ENCODE data around the gene DNAAF5.
"Not testable (repeated sequence)": the region's sequence is repeated elsewhere in the genome, so short reads cannot be mapped to it uniquely, and the experiment has no call there.

The DNAAF5 gene

DNA sequence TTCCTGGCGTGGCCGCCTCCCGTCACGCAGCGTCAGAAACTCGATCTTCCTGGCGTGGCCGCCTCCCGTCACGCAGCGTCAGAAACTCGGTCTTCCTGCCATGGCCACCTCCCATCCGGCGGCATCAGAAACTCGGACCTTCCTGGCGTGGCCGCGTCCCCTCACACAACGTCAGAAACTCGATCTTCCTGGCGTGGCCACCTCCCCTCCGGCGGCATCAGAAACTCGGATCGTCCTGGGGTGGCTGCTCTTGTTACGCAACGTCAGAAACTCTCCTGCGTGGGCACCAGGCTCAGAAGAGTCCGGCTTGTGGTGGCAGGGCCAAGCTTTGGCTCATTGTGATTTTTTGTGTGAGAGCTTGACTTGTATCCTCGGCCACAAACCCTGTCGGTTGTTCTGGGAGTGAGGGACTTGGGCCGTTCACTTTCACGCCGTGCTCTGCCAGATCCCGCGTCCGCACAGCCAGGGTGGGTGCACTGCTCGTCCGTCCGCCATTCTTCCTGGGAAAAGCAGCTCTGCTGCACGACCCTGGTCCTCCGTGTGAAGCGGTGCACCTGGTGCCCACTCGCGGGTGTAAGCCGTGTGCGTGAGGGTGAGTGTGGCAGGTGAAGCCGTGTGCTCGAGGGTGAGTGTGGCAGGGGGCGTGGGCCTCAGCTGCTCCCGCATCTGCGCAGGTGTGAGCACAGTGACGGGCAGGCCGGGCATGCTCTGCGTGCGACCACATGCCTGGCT, 56.4 kb downstream of the DNAAF5 start:
- no peak for DNase-seq (ENCODE audit: low read depth)

DNA sequence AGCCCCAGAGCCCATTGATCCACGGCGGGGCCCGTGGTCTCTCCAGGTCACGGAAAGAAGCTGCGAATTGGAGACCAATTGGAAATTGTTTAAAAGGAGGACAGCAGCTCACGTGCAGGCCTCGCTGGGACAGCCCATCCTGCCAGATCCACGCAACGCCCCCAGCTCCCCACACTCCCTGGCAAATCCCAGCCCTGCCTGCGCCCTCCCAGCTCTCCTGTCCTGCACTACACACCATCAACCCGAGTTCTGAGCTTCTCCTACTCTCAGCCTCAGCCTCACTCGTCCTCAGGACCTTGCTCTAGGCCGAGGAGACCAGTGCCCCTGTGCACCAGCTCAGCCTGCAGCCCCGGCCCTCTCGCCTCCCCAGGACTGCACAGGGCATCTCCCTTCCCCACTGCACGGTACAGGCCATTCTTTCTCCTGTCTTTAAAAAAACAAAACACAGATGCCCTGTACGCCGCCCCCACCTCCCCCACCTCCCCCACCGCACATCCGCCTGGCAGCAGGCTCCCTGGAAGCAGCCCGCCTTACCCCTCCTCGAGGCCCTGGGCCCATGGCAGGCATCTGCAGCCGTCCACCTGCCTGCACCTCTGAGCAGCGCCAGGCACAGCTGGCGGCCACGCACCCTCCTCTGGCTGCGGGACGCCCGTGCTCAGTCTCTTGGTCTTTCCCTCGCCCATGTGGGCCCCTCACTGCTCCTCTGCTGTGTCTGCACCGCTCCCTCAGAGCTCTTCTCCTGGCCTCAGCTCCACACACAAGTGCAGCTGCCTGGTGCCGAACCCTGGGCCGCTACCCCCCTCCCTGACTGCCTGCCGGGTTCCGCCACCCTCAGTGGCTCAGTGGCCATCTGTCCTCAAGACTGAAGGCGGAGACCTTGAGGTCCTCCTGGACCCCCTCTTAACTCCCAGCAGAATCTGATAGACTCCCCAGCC, 57.3 kb downstream of the DNAAF5 start:
- DNase-seq (ENCODE audit: low read depth): no peak

DNA sequence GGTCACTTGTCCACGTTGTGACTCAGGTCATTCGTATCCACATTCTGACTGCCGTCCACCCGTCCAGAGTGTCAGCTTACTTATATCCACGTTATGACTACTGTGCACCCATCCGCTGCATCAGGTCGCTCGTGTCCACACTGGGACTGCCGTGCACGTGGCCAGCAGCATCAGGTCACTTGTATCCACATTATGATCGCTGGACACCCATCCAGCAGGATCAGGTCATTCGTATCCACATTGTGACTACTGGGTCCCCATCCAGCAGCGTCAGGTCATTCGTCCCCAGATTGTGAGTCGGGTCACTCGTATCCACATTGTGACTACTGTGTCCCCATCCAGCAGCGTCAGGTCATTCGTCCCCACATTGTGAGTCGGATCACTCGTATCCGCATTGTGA, 58.5 kb downstream of the DNAAF5 start:
- DNase-seq (ENCODE audit: low read depth): no peak

DNA sequence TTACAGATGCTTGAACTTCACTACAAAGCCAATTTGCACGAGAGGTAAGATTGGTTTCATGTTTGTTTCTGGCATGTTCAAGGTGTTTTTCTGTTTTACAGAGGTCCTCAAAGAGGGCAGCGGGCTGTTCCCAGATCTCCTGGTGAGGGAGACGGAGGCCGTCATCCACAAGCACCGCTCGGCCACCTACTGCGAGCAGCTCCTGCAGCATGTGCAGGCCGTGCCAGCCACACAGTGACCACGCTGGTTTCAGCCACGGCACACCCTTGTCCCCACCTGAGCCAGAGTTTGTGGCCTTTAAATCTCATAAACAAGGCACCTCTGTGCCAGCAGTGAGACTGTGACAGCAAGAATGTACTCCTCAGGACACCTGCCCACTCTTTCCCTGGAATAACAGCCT, 58.9 kb downstream of the DNAAF5 start:
- DNase-seq (ENCODE audit: low read depth): no peak

DNA sequence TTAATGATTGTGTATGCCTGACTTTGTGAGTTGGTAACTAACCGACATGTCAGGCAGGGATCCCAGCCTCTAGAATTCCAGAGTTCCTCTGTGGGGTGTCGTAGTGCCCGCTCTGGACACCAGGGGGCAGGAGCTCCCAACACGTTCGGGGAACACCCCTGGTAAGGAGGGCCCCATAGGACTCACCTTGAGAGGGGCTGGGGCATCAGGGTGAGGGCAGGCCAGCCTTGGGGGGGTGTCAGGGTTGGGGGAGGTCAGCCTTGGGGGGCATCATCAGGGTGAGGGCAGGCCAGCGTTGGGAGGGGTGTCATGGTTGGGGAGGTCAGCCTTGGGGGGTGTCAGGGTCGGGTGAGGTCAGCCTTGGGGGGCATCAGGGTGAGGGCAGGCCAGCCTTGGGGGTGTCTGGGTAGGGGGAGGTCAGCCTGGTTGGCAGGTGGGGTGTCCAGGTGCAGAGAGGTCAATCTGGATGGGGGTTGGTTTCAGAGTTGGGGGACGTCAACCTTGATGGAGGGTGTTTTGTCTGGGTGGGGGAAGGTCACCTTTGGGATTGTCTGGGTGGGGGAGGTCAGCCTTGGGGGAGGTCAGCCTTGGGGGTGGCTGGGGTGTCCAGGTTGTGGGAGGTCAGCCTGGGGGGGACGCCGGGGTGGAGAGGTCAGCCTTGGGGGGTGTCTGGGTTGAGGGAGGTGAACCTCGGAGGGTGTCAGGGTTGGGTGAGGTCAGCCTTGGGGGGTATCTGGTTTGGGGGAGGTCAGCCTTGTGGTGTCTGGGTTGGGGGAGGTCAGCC, 60.2 kb downstream of the DNAAF5 start:
- peak; percentile 51 for DNase-seq (ENCODE audit: low read depth)

DNA sequence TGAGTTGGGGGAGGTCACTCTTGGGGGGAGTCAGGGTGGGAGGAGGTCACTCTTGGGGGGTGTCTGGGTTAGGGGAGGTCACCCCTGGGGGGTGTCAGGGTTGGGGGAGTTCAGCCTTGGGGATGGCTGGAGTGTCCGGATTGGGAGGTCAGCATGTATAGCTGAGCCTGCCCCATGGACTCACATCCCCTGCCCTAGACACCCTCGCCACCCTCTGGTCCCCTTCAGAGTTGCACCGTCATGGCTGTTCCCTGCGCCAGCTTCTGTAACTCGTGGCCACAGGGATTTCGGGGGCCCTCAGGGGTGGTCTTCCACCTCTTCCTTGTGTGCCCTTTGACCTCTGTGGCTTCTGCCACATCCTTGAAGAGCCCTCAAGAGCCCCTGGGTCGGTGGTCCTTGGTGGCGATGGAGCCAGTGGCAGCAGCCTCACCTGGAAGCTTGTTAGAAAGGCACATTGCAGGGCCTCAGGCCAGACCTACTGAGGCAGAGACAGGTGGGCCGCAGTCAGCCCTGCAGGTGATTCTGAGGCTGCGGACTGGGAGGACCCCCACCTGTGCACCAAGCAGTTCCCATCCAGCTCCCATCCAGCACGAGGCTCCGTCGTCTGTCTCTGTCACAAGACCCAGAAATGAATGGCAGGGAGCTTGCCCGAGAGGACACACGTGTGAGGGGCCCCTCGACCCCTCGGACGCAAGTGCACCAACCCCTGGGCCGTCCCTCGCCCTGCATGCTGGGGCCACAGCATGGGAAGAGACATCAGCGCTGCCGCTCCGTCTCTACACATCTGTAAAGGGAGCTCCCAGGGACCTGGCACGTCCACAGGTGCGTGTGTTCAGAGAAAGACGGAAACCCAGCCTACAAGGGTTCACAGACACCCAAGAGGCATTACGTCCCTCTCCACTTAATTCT, 61.1 kb downstream of the DNAAF5 start:
- no peak for DNase-seq (ENCODE audit: low read depth)

DNA sequence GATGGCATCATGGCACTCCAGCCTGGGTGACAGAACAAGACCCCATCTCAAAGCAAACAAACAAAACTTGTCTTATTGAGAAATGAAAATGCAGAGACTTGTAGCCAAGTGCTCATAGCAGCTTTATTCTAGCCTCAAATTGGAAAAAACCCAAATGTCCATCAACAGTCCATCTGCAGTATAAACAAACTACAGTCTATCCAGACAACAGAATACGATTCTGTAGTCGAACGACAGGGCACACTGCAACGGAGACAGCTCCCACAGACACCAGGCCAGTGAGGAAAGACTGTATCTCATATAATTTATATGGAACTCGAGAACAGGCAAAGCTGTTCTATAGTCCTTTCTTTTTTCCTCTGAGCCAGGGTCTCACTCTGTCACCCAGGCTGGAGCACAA, 65.0 kb downstream of the DNAAF5 start:
- DNase-seq (ENCODE audit: low read depth): no peak

DNA sequence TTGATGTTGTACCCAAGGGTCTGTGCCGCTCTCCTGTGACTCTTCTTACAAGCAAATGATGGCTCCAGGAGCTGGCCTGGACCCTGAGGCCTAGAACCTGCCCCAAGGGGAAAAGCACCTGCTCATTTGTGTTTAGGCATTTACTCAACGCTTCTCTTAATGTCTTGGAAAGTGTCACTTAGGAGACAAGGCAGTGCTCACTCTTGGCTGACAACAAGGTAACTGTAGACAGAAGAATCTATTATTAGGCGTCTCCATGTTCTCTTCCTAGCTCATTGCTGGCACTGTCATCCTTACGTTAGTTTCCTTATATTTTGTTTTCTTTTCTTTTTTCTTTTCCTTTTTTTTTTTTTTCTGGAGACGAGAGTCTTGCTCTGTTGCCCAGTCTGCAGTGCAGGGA, 67.7 kb downstream of the DNAAF5 start:
- DNase-seq (ENCODE audit: low read depth): no peak

DNA sequence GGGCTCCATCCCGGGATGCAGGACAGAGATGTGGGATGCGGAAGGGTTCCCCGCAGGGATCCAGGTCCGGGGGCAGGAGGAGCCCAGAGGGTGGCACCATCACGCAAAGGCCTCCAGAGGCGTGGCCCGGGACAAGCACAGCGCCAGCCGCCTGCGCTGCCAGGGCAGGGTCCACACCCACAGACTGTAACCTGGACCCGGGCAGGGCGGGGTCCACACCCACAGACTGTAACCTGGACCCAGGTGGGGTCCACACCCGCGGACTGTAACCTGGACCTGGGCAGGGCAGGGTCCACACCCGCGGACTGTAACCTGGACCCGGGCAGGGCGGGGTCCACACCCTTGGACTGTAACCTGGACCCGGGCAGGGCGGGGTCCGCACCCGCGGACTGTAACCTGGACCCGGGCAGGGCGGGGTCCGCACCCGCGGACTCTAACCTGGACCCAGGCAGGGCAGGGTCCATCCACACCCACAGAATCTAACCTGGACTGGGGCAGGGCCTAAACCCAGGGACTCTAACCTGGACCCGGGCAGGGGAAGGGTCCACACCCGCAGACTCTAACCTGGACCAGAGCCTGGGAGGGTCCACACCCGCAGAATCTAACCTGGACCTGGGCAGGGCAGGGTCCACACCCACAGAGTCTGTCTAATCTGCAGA, 68.3 kb downstream of the DNAAF5 start:
- DNase-seq (ENCODE audit: low read depth): no peak

DNA sequence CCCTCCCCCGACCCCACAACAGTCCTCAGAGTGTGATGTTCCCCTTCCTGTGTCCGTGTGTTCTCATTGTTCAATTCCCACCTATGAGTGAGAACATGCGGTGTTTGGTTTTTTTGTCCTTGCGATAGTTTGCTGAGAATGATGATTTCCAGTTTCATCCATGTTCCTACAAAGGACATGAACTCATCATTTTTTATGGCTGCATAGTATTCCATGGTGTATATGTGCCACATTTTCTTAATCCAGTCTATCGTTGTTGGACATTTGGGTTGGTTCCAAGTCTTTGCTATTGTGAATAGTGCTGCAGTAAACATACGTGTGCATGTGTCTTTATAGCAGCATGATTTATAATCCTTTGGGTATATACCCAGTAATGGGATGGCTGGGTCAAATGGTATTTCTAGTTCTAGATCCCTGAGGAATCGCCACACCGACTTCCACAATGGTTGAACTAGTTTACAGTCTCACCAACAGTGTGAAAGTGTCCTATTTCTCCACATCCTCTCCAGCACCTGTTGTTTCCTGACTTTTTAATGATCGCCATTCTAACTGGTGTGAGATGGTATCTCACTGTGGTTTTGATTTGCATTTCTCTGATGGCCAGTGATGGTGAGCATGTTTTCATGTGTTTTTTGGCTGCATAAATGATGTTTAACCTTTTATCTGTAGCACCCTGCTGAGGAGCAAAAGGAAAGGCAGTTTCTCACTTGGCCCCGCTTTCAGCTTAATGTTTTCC, 70.1 kb downstream of the DNAAF5 start:
- not testable (repeated sequence) for DNase-seq (ENCODE audit: low read depth)

DNA sequence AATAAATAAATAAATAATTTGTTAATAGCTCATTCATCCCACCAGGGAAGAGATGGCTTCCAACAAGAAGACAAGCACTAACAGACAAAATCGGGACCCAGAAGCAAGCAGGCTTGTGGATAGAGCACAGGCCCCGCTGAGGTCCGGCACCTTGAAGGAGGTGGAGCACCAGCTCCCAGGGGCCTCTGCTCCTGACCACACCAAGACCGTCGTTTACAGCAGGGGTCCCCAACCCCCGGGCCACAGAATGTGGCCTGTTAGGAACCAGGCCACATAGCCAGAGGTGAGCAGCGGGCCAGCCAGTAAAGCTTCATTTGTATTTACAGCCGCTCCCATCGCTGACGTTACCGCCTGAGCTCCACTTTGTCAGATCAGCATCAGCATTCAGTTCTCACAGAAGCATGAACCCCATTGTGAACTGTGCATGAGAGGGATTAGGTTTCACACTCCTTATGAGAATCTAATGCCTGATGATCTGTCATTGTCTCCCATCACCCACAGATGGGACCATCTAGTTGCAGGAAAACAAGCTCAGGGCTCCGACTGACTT, 72.5 kb downstream of the DNAAF5 start:
- DNase-seq (ENCODE audit: low read depth): no peak

DNA sequence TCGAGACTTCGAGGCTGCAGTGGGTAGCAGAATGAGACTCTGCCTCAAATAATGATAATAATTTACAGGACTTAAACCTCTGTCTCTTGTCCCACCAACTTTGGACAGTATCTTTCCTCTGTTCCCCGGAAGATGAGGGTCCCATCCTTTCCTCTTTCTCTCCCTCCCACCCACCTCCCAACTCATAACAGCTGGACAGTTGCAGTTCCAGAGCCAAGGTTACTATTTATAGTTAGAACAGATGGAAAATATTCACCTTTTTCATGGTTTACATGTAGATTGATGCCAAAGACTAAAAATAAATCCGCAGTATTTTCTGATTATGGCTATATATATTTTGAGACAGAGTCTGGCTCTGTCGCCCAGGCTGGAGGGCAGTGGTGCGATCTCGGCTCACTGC, 74.2 kb downstream of the DNAAF5 start:
- no peak for DNase-seq (ENCODE audit: low read depth)

DNA sequence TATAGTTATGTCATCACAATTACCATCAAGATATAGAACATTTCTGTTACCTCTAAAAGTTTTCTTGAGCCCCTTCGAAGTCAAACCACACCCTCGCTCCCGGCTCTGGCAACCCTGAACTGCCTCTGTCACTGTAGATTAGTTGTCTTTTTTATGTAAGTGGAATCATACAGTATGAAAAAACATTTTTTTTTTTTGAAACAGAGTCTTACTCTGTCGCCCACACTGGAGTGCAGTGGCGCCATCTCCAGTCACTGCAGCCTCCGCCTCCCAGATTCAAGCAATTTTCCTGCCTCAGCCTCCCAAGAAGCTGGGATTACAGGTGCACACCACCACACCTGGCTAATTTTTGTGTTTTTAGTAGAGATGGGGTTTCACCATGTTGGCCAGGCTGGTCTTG, 74.9 kb downstream of the DNAAF5 start:
- not testable (repeated sequence) for DNase-seq (ENCODE audit: low read depth)

DNA sequence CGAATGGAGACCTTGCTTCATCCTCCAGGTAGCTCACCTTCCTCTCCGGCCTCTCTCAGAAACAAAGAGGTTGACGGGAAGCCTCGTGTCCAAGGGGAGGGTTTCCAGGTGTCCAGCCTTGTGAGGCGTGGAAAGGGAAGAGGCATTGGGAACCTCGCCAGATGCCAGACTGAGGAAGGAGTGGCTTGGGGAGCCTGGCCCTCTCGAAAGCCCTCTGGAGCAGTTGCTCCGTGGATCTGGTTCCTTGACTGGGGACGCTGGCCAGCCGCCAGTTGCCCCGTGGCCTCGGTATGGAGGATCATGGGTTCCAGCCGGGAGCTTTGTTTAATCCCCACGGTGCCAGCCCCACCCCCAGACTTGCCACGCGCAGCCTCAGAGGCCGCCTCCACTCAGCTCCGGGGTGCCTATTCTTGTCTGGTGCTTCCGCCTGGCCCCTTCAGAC, 75.5 kb downstream of the DNAAF5 start:
- DNase-seq (ENCODE audit: low read depth): no peak

DNA sequence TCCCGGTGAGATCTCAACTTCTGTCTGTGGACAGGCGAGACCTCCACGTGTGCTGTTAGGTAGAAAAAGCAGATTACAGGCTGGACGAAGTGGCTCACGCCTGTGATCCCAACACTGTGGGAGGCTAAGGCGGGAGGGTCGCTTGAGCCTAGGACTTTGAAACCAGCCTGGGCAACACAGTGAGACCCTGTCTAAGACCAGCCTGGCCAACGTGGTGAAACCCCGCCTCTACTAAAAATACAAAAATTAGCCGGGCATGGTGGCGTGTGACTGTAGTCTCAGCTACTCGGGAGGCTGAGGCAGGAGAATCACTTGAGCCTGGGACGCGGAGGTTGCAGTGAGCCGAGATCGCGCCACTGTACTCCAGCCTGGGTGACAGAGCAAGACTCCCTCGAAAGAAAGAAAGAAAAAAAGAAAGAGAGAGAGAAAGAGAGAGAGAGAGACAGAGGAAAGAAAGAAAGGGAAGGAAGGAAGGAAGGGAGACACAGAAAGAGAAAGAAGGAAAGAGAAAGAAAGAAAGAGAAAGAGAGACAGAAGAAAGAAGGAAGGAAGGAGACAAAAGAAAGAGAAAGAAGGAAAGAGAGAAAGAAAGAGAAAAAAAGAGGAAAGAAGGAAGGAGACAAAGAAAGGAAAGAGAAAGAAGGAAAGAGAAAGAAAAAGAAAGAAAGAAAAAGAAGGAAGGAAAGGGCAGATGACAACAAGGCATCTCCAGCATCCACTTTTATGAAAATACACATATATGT, 76.2 kb downstream of the DNAAF5 start:
- no peak for DNase-seq (ENCODE audit: low read depth)

DNA sequence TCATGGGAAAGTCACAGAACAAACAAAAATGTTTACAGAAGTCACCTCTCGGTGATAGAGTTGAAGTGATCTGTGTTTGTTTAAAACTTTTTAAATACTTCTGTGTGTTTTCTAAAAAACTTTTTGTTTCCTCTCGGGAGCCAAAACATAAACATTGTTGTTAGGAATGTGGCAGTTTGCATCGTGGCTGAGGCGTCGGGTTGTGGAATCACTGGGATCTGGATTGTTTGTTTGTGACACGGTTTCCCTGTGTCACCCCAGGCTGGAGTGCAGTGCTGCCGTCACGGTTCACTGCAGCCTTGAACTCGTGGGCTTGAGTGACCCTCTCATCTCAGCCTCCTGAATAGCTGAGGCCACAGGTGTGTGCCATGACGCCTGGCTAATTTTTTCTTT, 76.7 kb downstream of the DNAAF5 start:
- DNase-seq (ENCODE audit: low read depth): peak; percentile 52

DNA sequence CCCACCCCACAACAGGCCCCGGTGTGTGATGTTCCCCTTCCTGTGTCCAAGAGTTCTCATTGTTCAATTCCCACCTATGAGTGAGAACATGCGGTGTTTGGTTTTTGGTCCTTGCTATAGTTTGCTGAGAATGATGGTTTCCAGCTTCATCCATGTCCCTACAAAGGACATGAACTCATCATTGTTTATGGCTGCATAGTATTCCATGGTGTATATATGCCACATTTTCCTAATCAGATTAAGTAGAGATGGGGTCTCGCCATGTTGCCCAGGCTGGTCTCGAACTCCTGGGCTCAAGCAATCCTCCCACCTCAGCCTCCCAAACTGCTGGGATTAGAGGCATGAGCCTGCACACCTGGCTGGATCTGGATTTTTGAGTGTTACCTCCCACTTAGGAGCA, 77.3 kb downstream of the DNAAF5 start:
- DNase-seq (ENCODE audit: low read depth): not testable (repeated sequence)

DNA sequence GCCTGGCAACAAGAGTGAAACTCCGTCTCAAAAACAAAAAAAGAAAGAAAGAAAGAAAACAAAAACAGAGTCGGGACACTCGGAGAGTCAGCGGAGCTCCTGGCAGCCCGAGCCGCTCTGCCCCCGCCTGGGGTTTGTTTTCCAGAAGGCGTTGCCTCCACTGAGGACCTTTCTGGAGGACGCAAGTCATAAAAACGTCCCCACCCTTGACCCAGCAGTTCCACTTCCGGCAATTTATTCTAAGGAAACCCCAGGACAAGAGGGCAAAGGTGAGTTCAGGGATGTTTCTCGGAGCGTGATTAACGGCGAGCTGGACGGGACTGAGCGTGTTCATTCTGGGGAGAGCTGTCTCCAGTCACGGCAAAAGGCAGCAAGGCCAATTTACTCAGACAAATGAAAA, 78.8 kb downstream of the DNAAF5 start:
- DNase-seq (ENCODE audit: low read depth): no peak

Data from fibroblast of gingiva (primary cell).